Thymus (tissue), 11 donors: ENCODE data around the gene TRAPPC5. TPM values are rescaled to one million over a fixed set of nuclear protein-coding genes. Genes with fewer than 3 reads are reported as not detected.

Experiments used
- DNase-seq, 9 donors: peaks; one replicate each; pipeline ENCODE4 v3.0.0-alpha.2; 2013; ENCODE audit warnings: low spot score in 9 of 9, low read depth in 6 of 9, missing footprints in 1 of 9
- H3K27ac ChIP-seq, 2 donors: one replicate each; pipeline ENCODE4 v1.5.1; 2013; ENCODE audit warnings: control low read depth in 1 of 2, low read depth in 1 of 2, low read length in 1 of 2, mild to moderate bottlenecking in 1 of 2, moderate library complexity in 1 of 2
- H3K27me3 ChIP-seq, 2 donors: one replicate each; pipeline ENCODE4 v1.5.1; 2013; ENCODE audit warnings: low read length in 1 of 2; ENCODE audit not compliant: control insufficient read depth in 2 of 2, insufficient read depth in 1 of 2
- H3K36me3 ChIP-seq, 2 donors: one replicate each; pipeline ENCODE4 v1.5.1; 2013; ENCODE audit warnings: low read length in 1 of 2, mild to moderate bottlenecking in 1 of 2, moderate library complexity in 1 of 2; ENCODE audit not compliant: control insufficient read depth in 2 of 2, insufficient read depth in 2 of 2
- H3K4me1 ChIP-seq, 2 donors: one replicate each; pipeline ENCODE4 v1.5.1; 2013; ENCODE audit warnings: low read length in 2 of 2; ENCODE audit not compliant: control insufficient read depth in 2 of 2, insufficient read depth in 2 of 2
- H3K4me3 ChIP-seq, 2 donors: one replicate each; pipeline ENCODE4 v1.5.1; 2013; ENCODE audit warnings: low read length in 2 of 2, control low read depth in 1 of 2, mild to moderate bottlenecking in 1 of 2
- H3K9me3 ChIP-seq, 2 donors: one replicate each; pipeline ENCODE4 v1.5.1; 2013; ENCODE audit warnings: low read length in 1 of 2, mild to moderate bottlenecking in 1 of 2; ENCODE audit not compliant: control insufficient read depth in 2 of 2, insufficient read depth in 1 of 2
- WGBS: extraction: QIAGEN DNeasy Blood & Tissue Kit; methylation state at CpG from one replicate; pipeline ENCODE4 v1.1.7; 2013; 5-methylcytosine and 5-hydroxymethylcytosine counted together
- polyA plus RNA-seq: library from polyadenylated mRNA; stranded (reverse); fragments of 200-250 nt; gene quantifications from one replicate; pipeline ENCODE4 v1.2.3, GENCODE V29; 2013
- total RNA-seq: library from RNA; stranded (reverse); fragments of 120-200 nt; gene quantifications from one replicate; pipeline ENCODE4 v1.2.4, GENCODE V29; 2013
- donor health status: healthy.

TRAPPC5 gene
- total and polyA plus RNA-seq, 2 donors: 59.5 to 108 TPM

- DNase-seq: peak in 1 of 9 donors; percentile 54
- WGBS: 47% methylated on average over 9 of the region's 9 CpGs
- Histone ChIP-seq H3K36me3 (no peaks in the 10 kb centered on the region), H3K4me1 (peaks cover 14 to 28% of the 10 kb centered on the region in 2 donors), H3K27ac (peak within 1 kb of the TSS in 1 of 2 donors; percentile 26), H3K9me3 (peaks cover 0 to 9% of the 10 kb centered on the region in 2 donors), H3K27me3 (peaks cover 5 to 32% of the 10 kb centered on the region in 2 donors), H3K4me3 (peak within 1 kb of the TSS; percentile 44 to 49)
Observed at GRCh38 chr19:7668842-7669241, 11.8 kb upstream of the TRAPPC5 start, which contains the start of gene RETN. TSS of gene RETN (plus strand) at chr19:7669049. CDS start at chr19:7669327, 278 bp downstream.

DNA sequence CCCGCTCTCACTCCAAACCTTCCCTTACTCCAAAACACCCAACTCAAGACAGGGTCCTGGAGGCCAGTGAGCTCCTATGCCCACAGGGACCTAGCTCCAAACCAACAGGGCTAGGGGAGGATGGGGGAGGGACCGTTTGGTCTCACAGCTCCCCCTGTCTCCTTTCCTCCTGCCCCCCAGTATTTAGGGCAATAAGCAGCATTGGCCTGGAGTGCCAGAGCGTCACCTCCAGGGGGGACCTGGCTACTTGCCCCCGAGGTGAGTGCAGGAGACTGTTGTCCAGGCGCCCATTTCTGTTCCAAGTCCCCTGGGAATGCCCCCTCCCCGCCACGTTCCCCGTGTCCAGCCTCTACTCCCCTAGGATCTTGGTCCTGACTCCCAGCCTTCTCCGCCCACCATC lies 11.0 kb upstream of the TRAPPC5 start:
- peak overlapping the region; percentile 44 to 49 for H3K4me3 ChIP-seq
- 65% methylated on average over 9 of the region's 9 CpGs for WGBS
- no peaks in the 10 kb centered on the region for H3K36me3 ChIP-seq
- H3K27ac ChIP-seq: no peak overlapping the region
- peaks cover 0 to 15% of the 10 kb centered on the region in 2 donors for H3K9me3 ChIP-seq
- peaks cover 5 to 36% of the 10 kb centered on the region in 2 donors for H3K27me3 ChIP-seq
- DNase-seq: no peak
- H3K4me1 ChIP-seq: peaks cover 17 to 35% of the 10 kb centered on the region in 2 donors

- WGBS: 3% methylated on average over 43 of the region's 43 CpGs
- peak overlapping the region in 1 of 2 donors; percentile 69 for H3K27ac ChIP-seq
- H3K4me3 ChIP-seq: peak overlapping the region; percentile 44 to 49
- H3K4me1 ChIP-seq: peaks cover 17 to 35% of the 10 kb centered on the region in 2 donors
- peak in 3 of 9 donors; percentile 57 to 63 (median 62) for DNase-seq
- H3K9me3 ChIP-seq: peaks cover 0 to 15% of the 10 kb centered on the region in 2 donors
- no peaks in the 10 kb centered on the region for H3K36me3 ChIP-seq
- peaks cover 5 to 36% of the 10 kb centered on the region in 2 donors for H3K27me3 ChIP-seq
Observed at GRCh38 chr19:7670150-7670783, 10.4 kb upstream of the TRAPPC5 start.

DNA sequence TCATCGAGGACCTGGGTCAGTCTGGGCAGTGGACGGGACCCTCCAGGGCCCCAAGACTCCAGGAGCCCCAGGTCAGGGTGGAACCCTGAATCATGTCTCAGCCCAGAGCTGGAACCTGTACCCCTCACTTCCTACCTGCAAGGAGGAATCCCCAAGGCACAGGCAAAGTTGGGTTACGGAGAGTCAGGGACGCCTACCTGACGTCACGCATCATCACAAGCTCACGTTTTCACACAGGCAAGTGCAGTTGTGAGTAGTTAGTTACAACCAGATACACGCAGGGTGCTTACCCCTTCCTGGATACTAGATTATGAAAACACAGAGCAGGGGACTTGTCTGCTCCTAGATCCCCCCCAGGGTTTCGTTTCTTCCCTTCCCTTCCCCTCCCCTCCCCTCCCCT lies 9.8 kb upstream of the TRAPPC5 start:
- Histone ChIP-seq H3K27ac (peak overlapping the region in 1 of 2 donors; percentile 69), H3K9me3 (peaks cover 0 to 15% of the 10 kb centered on the region in 2 donors), H3K4me1 (peaks cover 19 to 38% of the 10 kb centered on the region in 2 donors), H3K27me3 (peaks cover 5 to 37% of the 10 kb centered on the region in 2 donors), H3K36me3 (no peaks in the 10 kb centered on the region), H3K4me3 (peak overlapping the region in 1 of 2 donors; percentile 44)
- no peak for DNase-seq
- WGBS: 69% methylated on average over 9 of the region's 9 CpGs

GRCh38 chr19:7672522-7672921 lies 8.1 kb upstream of the TRAPPC5 start:
- Histone ChIP-seq H3K9me3 (peaks cover 0 to 15% of the 10 kb centered on the region in 2 donors), H3K27me3 (peaks cover 5 to 51% of the 10 kb centered on the region in 2 donors), H3K36me3 (no peaks in the 10 kb centered on the region), H3K27ac (no peak overlapping the region), H3K4me3 (no peak overlapping the region), H3K4me1 (peaks cover 34 to 55% of the 10 kb centered on the region in 2 donors)
- 79% methylated on average over 9 of the region's 9 CpGs for WGBS
- DNase-seq: no peak

GRCh38 chr19:7674010-7675005 lies 6.3 kb upstream of the TRAPPC5 start:
- Histone ChIP-seq H3K36me3 (no peaks in the 10 kb centered on the region), H3K4me1 (peaks cover 41 to 65% of the 10 kb centered on the region in 2 donors), H3K9me3 (peaks cover 0 to 15% of the 10 kb centered on the region in 2 donors), H3K4me3 (no peak overlapping the region), H3K27ac (no peak overlapping the region), H3K27me3 (peaks cover 3 to 47% of the 10 kb centered on the region in 2 donors)
- 66% methylated on average over 21 of the region's 21 CpGs for WGBS
- DNase-seq: peak in 4 of 9 donors; percentile 49 to 72 (median 54)

DNA sequence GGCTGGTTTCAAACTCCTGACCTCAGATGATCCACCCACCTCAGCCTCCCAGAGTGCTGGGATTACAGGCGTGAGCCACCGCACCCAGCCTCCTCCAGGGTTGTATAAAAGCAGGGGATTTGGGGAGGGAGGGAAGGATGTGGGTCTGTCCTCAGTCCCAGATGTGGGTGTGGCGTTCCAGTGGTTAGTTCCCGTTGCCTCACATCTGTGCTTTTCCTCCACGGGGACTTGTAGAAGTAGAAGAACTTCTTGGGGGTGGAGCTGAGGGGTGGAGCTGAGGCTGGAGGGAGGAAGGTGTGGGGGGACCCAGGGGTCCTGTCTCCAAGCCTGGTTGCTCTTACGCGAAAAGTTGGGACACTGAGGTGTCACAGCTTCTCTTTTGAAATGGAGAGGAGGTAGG lies 4.3 kb upstream of the TRAPPC5 start:
- Histone ChIP-seq H3K4me3 (no peak overlapping the region), H3K9me3 (peaks cover 0 to 9% of the 10 kb centered on the region in 2 donors), H3K27me3 (peaks cover 3 to 32% of the 10 kb centered on the region in 2 donors), H3K27ac (no peak overlapping the region), H3K4me1 (peaks cover 42 to 63% of the 10 kb centered on the region in 2 donors), H3K36me3 (no peaks in the 10 kb centered on the region)
- DNase-seq: peak in 1 of 9 donors; percentile 29
- 3% methylated on average over 7 of the region's 7 CpGs for WGBS

DNA sequence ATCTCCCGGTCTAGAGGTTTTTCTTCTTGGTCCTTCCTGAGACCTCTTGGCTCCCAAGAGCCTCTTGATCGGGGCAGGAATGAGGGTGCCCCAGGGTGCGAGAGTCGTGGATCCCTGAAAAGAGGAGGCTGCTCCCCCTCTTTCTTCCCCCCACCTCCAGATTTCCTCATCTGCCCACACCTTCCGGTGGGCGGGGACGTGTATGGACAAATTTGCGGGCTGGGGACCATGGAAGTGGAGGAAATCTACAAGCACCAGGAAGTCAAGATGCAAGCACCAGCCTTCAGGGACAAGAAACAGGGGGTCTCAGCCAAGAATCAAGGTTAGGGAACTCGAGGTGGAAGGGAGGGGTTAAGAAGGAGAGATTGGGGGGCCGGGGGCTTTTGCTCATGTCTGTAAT lies 3.8 kb upstream of the TRAPPC5 start, which contains the start of gene MCEMP1:
MCEMP1 (plus strand) TSS at position 237 of the 400 bp plus-strand sequence; CDS start at position 268, 31 bp downstream.
- Histone ChIP-seq H3K4me1 (peaks cover 46 to 68% of the 10 kb centered on the region in 2 donors), H3K4me3 (no peak within 1 kb of the TSS), H3K27me3 (peaks cover 2 to 29% of the 10 kb centered on the region in 2 donors), H3K9me3 (peaks cover 0 to 12% of the 10 kb centered on the region in 2 donors), H3K36me3 (no peaks in the 10 kb centered on the region), H3K27ac (no peak within 1 kb of the TSS)
- DNase-seq: peak in 1 of 9 donors; percentile 24
- WGBS: 5% methylated on average over 10 of the region's 10 CpGs
